Muscle of back (tissue), 13 donors: ENCODE data around the gene LRRC14B. TPM values are rescaled to one million over a fixed set of nuclear protein-coding genes. Genes with fewer than 3 reads are reported as not detected.
A peak's percentile ranks its signal among the peaks of the same experiment; 100 is the strongest.

Experiments used
- DNase-seq, 3 donors: peaks; one replicate each; pipeline versions ENCODE4 v3.0.0 to v3.0.0-alpha.2; 2013
- long read RNA-seq, 9 donors: transcript quantifications; one replicate each; lab custom pipeline, GENCODE V29; 2026
- polyA plus RNA-seq, 10 donors: library from polyadenylated mRNA; unstranded; fragments of 120-200 nt; gene quantifications; one replicate each; pipeline ENCODE4 v1.2.1, GENCODE V29; 2013; ENCODE audit not compliant: insufficient read length in 10 of 10

Gene LRRC14B
- 10 to 100 TPM; 18.5 to 34.3 (median 25.7) TPM for polyA plus RNA-seq
- long read RNA-seq, donor 1, transcript LRRC14B-201 (2 exons, 1,573 nt), result major isoform, 6 of 6 reads
- long read RNA-seq, donor 1, partial matches to known transcripts, result 0 of 6 reads
- long read RNA-seq, donor 1, other reads (novel, unspliced or antisense), result 0 of 6 reads
- long read RNA-seq, donor 2, transcript LRRC14B-201 (2 exons, 1,573 nt), result major isoform, 11 of 11 reads
- long read RNA-seq, donor 2, partial matches to known transcripts, result 0 of 11 reads
- long read RNA-seq, donor 2, other reads (novel, unspliced or antisense), result 0 of 11 reads
- long read RNA-seq, donor 3, result 0 reads
- long read RNA-seq, donor 4, transcript LRRC14B-201 (2 exons, 1,573 nt), result major isoform, 10 of 10 reads
- long read RNA-seq, donor 4, partial matches to known transcripts, result 0 of 10 reads
- long read RNA-seq, donor 4, other reads (novel, unspliced or antisense), result 0 of 10 reads
- long read RNA-seq, donor 5, transcript LRRC14B-201 (2 exons, 1,573 nt), result major isoform, 13 of 13 reads
- long read RNA-seq, donor 5, partial matches to known transcripts, result 0 of 13 reads
- long read RNA-seq, donor 5, other reads (novel, unspliced or antisense), result 0 of 13 reads
- long read RNA-seq, donor 6, transcript LRRC14B-201 (2 exons, 1,573 nt), result major isoform, 20 of 20 reads
- long read RNA-seq, donor 6, partial matches to known transcripts, result 0 of 20 reads
- long read RNA-seq, donor 6, other reads (novel, unspliced or antisense), result 0 of 20 reads
- long read RNA-seq, donor 7, transcript LRRC14B-201 (2 exons, 1,573 nt), result major isoform, 11 of 11 reads
- long read RNA-seq, donor 7, partial matches to known transcripts, result 0 of 11 reads
- long read RNA-seq, donor 7, other reads (novel, unspliced or antisense), result 0 of 11 reads
- long read RNA-seq, donor 8, partial matches to known transcripts, result 0 of 4 reads
- long read RNA-seq, donor 8, other reads (novel, unspliced or antisense), result 0 of 4 reads
- long read RNA-seq, donor 9, partial matches to known transcripts, result 0 of 3 reads
- long read RNA-seq, donor 9, other reads (novel, unspliced or antisense), result 0 of 3 reads

- peak; percentile 64 to 74 (median 72) for DNase-seq
These were observed at the start of gene LRRC14B for GRCh38 chr5:191036-191948. Gene LRRC14B (plus strand): TSS chr5:191495. CDS start chr5:191539, 44 bp downstream.

- no peak for DNase-seq
These were observed 49.5 kb upstream of the LRRC14B start for GRCh38 chr5:141761-142160.

GRCh38 chr5:142246-142810 is 49.0 kb upstream of the LRRC14B start:
- DNase-seq, result no peak

GRCh38 chr5:143041-143440 is 48.3 kb upstream of the LRRC14B start:
- no peak for DNase-seq

GRCh38 chr5:144941-145340 is 46.4 kb upstream of the LRRC14B start:
- DNase-seq, result no peak

- no peak for DNase-seq
These were observed 45.5 kb upstream of the LRRC14B start for GRCh38 chr5:145585-146323.

- no peak for DNase-seq
These were observed 43.5 kb upstream of the LRRC14B start for GRCh38 chr5:147751-148150.

GRCh38 chr5:149745-150485 is 41.4 kb upstream of the LRRC14B start:
- DNase-seq, result no peak

GRCh38 chr5:150746-151145 is 40.5 kb upstream of the LRRC14B start:
- no peak for DNase-seq

- DNase-seq, result no peak
These were observed 39.2 kb upstream of the LRRC14B start for GRCh38 chr5:152077-152476.

- DNase-seq, result peak in 1 of 3 donors; percentile 21
These were observed 38.0 kb upstream of the LRRC14B start for GRCh38 chr5:153256-153655.

GRCh38 chr5:154236-154635 is 37.1 kb upstream of the LRRC14B start:
- no peak for DNase-seq

- DNase-seq, result no peak
These were observed 36.5 kb upstream of the LRRC14B start for GRCh38 chr5:154826-155225.

- DNase-seq, result no peak
These were observed 35.5 kb upstream of the LRRC14B start for GRCh38 chr5:155651-156410.

- DNase-seq, result no peak
These were observed 34.8 kb upstream of the LRRC14B start for GRCh38 chr5:156411-157072.

GRCh38 chr5:157126-157715 is 34.1 kb upstream of the LRRC14B start:
- no peak for DNase-seq

GRCh38 chr5:157801-158200 is 33.5 kb upstream of the LRRC14B start:
- no peak for DNase-seq
